GM12878 (cell line): ENCODE measurements around the gene ELN. TPM values are rescaled to one million over a fixed set of nuclear protein-coding genes. Genes with fewer than 3 reads are reported as not detected.

Experiments used
- ATAC-seq: fragments of 200-7000 bp; cut with Tn5 transposase; 3 replicates; pipeline ENCODE4 v1.9.1; 2020; ENCODE audit warnings: mild to moderate bottlenecking, moderate library complexity
- BruUV-seq: library from RNA; stranded (reverse); fragments of 400-500 nt; replicated peaks from 2 replicates; lab custom pipeline; 2021; lab: Mats Ljungman, UMichigan
- CTCF ChIA-PET: fragments of 300-600 bp; sonication (Branson Sonifier 250); formaldehyde crosslinking; extraction: SDS; loops from one replicate; lab custom pipeline; 2021; ENCODE audit warnings: inconsistent platforms; lab: Yijun Ruan, JAX
- POLR2A ChIA-PET: fragments of 350-600 bp; formaldehyde crosslinking; extraction: SDS; loops from one replicate; lab custom pipeline; 2021; ENCODE audit warnings: inconsistent platforms; lab: Charles Lee
- RAD21 ChIA-PET: fragments of 300-600 bp; sonication (Branson Sonifier 250); formaldehyde crosslinking; loops from one replicate; lab custom pipeline; 2023; ENCODE audit warnings: antibody characterized with exemption; ENCODE audit not compliant: unreplicated experiment; lab: Charles Lee
- SMC1A ChIA-PET: fragments of 300-600 bp; sonication (Branson Sonifier 250); formaldehyde crosslinking; loops from one replicate; lab custom pipeline; 2023; ENCODE audit not compliant: unreplicated experiment, uncharacterized antibody; lab: Charles Lee
- DNase-seq: peaks from one replicate; pipeline ENCODE4 v3.0.0-alpha.2; 2011; ENCODE audit warnings: low read depth, low spot score
- FAIRE-seq: peaks from 3 replicates; lab custom pipeline; 2011; peaks lifted over from hg19 to GRCh38; lab: Jason Lieb, UNC
- H2AFZ ChIP-seq: 2 replicates; pipeline ENCODE4 v1.6.0; 2011; ENCODE audit warnings: low read depth, low read length, control low read depth; ENCODE audit not compliant: control insufficient read depth
- H3K27ac ChIP-seq: 2 replicates; pipeline ENCODE4 v1.5.1; 2011; ENCODE audit warnings: control low read depth; ENCODE audit not compliant: control insufficient read depth, insufficient read depth
- H3K27me3 ChIP-seq, 2 experiments: replicated peaks in 1 of 2; 2 replicates each; pipeline versions ENCODE4 v1.6.0 to v1.6.1; 2011; ENCODE audit warnings: low read length in 1 of 2; ENCODE audit not compliant: control insufficient read depth in 2 of 2, insufficient read depth in 2 of 2
- H3K36me3 ChIP-seq, 2 experiments: 2 replicates each; pipeline ENCODE4 v1.5.1; 2011; ENCODE audit warnings: low read length in 1 of 2; ENCODE audit not compliant: control insufficient read depth in 2 of 2, insufficient read depth in 2 of 2
- H3K4me1 ChIP-seq: 2 replicates; pipeline ENCODE4 v1.6.1; 2011; ENCODE audit warnings: mild to moderate bottlenecking, low read length, moderate library complexity, mixed read lengths; ENCODE audit not compliant: control insufficient read depth, insufficient read depth
- H3K4me2 ChIP-seq: 2 replicates; pipeline ENCODE4 v1.6.0; 2011; ENCODE audit warnings: control low read depth; ENCODE audit not compliant: control insufficient read depth, insufficient read depth
- H3K4me3 ChIP-seq: fragments of 200-600 bp; sonication (generic); 2 replicates; pipeline ENCODE4 v1.5.1; 2016
- H3K79me2 ChIP-seq: 2 replicates; pipeline ENCODE4 v1.6.0; 2011; ENCODE audit warnings: low read length; ENCODE audit not compliant: control insufficient read depth, insufficient read depth
- H3K9ac ChIP-seq: 2 replicates; pipeline ENCODE4 v1.8.0; 2011; ENCODE audit warnings: low read length, control low read depth, mixed read lengths; ENCODE audit not compliant: control insufficient read depth, insufficient read depth
- H3K9me3 ChIP-seq: replicated peaks from 3 replicates; pipeline ENCODE4 v1.5.1; 2011; ENCODE audit warnings: mild to moderate bottlenecking, low read length; ENCODE audit not compliant: control insufficient read depth, insufficient read depth
- H4K20me1 ChIP-seq: 2 replicates; pipeline ENCODE4 v1.6.0; 2011; ENCODE audit not compliant: control insufficient read depth, insufficient read depth
- BMI1 ChIP-seq: fragments of 450-650 bp; IDR thresholded peaks from 2 replicates; pipeline ENCODE4 v1.6.1; 2016; ENCODE audit warnings: mild to moderate bottlenecking, moderate library complexity, borderline replicate concordance
- E2F4 ChIP-seq: IDR thresholded peaks from 2 replicates; pipeline ENCODE4 v1.6.1; 2012; ENCODE audit warnings: low read depth, low read length, improper control_type of control experiment
- E4F1 ChIP-seq: fragments of 450-650 bp; IDR thresholded peaks from 2 replicates; pipeline ENCODE4 v1.6.1; 2018; ENCODE audit warnings: borderline replicate concordance, mild to moderate bottlenecking; ENCODE audit not compliant: partially characterized antibody
- FOXK2 ChIP-seq: fragments of 450-650 bp; IDR thresholded peaks from 2 replicates; pipeline ENCODE4 v1.6.1; 2017; ENCODE audit warnings: mild to moderate bottlenecking, moderate library complexity
- HDAC6 ChIP-seq: fragments of 200-600 bp; sonication (generic); IDR thresholded peaks from one replicate; pipeline ENCODE4 v1.8.0; 2017; ENCODE audit warnings: antibody characterized with exemption; ENCODE audit not compliant: unreplicated experiment
- KAT2A ChIP-seq: conservative IDR thresholded peaks from 2 replicates; pipeline ENCODE4 v1.6.1; 2011; ENCODE audit warnings: low read depth, low read length; ENCODE audit not compliant: control insufficient read depth
- NR2C1 ChIP-seq: fragments of 450-650 bp; IDR thresholded peaks from 2 replicates; pipeline ENCODE4 v1.6.1; 2017; ENCODE audit warnings: antibody characterized with exemption, mild to moderate bottlenecking, moderate library complexity
- POLR2A ChIP-seq: IDR thresholded peaks from 2 replicates; pipeline ENCODE4 v1.6.1; 2011; ENCODE audit warnings: low read depth, mild to moderate bottlenecking, low read length
- RELB ChIP-seq: fragments of 450-650 bp; IDR thresholded peaks from 2 replicates; pipeline ENCODE4 v1.6.1; 2017; ENCODE audit warnings: low read depth, mild to moderate bottlenecking, moderate library complexity
- USF2 ChIP-seq: IDR thresholded peaks from 2 replicates; pipeline ENCODE4 v1.6.1; 2011; ENCODE audit warnings: low read depth, low read length, improper control_type of control experiment, borderline replicate concordance
- WGBS: methylation state at CpG from one replicate; pipeline ENCODE4 v1.1.6; 2016; ENCODE audit warnings: low lambda C conversion rate; ENCODE audit not compliant: insufficient replicate concordance, insufficient coverage; ENCODE audit errors: missing lambda C conversion rate; 5-methylcytosine and 5-hydroxymethylcytosine counted together
- in situ Hi-C: fragments of 300-500 bp; cut with MboI; formaldehyde crosslinking; loops from 9 replicates; pipeline ENCODE4 v1.14.3; 2018; ENCODE audit warnings: mixed read lengths
- intact Hi-C: fragments of 100-400 bp; cut with micrococcal nuclease; formaldehyde crosslinking; loops from one replicate; pipeline ENCODE4 v1.14.2; 2022; ENCODE audit not compliant: unreplicated experiment
- polyA plus RNA-seq, 11 experiments: library from polyadenylated mRNA; depleted of rRNA in 4 of 11; unstranded in 6 of 11; stranded (reverse) in 5 of 11; fragments of >200 nt; fragmentation: Nextera tagmentation in 4 of 11; fragmentation: Illumina TruSeq in 1 of 11; extraction: Ambion mirVana in 4 of 11; extraction: Trizol in 1 of 11; gene quantifications; 1 replicate in 1 of 11; 2 replicates in 10 of 11; pipeline versions ENCODE4 v1.2.1 to v1.2.3, GENCODE V29; 2011 to 2016; ENCODE audit warnings: inconsistent platforms in 2 of 11, missing spikeins in 2 of 11, low read depth in 1 of 11
- total RNA-seq, 4 experiments: library from RNA; depleted of rRNA in 3 of 4; stranded (reverse); fragments of >200 nt in 3 of 4; fragmentation: Illumina TruSeq in 1 of 4; extraction: Trizol in 1 of 4; gene quantifications; 2 replicates each; pipeline versions ENCODE4 v1.2.1 to v1.2.3, GENCODE V29; 2013 to 2021

Gene ELN
- total and polyA plus RNA-seq, 10 of the 15 experiments (the other 5 are each of a cell fraction or from before 2014, with no cell fraction given), result 0.08 to 0.27 (median 0.23) TPM; not detected in 7

GRCh38 chr7:74006032-74006431, 21.9 kb upstream of the ELN start:
- ChIA-PET RAD21 (no interaction called here), CTCF (no interaction called here), SMC1A (no interaction called here), POLR2A (no interaction called here)
- Histone ChIP-seq H3K4me1 (no peaks in the 10 kb centered on the region; the same call in 1 of the 2 replicates), H2AFZ (no peak overlapping the region), H3K9me3 (no peaks in the 10 kb centered on the region), H3K27me3 (no peaks in the 10 kb centered on the region; a peak in 1 of 4 replicates), H3K4me3 (no peak overlapping the region), H3K4me2 (no peak overlapping the region), H4K20me1 (no peaks in the 10 kb centered on the region; the same call in 1 of the 2 replicates), H3K79me2 (no peaks in the 10 kb centered on the region), H3K36me3 (no peaks in the 10 kb centered on the region), H3K27ac (no peak overlapping the region), H3K9ac (no peak overlapping the region)
- 12% methylated on average over 5 of the region's 5 CpGs for WGBS
- ATAC-seq (no peak), FAIRE-seq (no peak), DNase-seq (no peak)
- in situ Hi-C loops, result no loop called here
- no TSS peak for BruUV-seq
- no peak for TF ChIP-seq NR2C1
- TF ChIP-seq HDAC6, result no peak
- no peak for TF ChIP-seq BMI1
- no peak for TF ChIP-seq E4F1
- TF ChIP-seq RELB, result no peak
- TF ChIP-seq USF2, result no peak
- TF ChIP-seq FOXK2, result no peak
- TF ChIP-seq POLR2A, result no peak
- TF ChIP-seq E2F4, result no peak
- TF ChIP-seq KAT2A, result no peak
- intact Hi-C loops, result no loop called here
